Tibial artery (tissue), 4 donors: Measurements from ENCODE around the gene MT4.
A peak's percentile ranks its signal among the peaks of the same experiment; 100 is the strongest.

Source experiments
- DNase-seq, 2 donors: peaks; one replicate each; pipeline ENCODE4 v3.0.0-alpha.2; 2019
- H3K27ac ChIP-seq, 2 donors: fragments of 200-600 bp; sonication (generic) in 1 of 2; 1 replicate in 1 of 2; 2 replicates in 1 of 2; pipeline ENCODE4 v1.5.1; 2018 to 2019; ENCODE audit warnings: mild to moderate bottlenecking in 1 of 2
- H3K27me3 ChIP-seq, 2 donors: fragments of 200-600 bp; sonication (generic) in 1 of 2; one replicate each; pipeline versions ENCODE4 v1.5.1 to v1.6.0; 2016 to 2019
- H3K36me3 ChIP-seq, 3 donors: fragments of 200-600 bp; sonication (generic) in 2 of 3; one replicate each; pipeline ENCODE4 v1.5.1; 2016 to 2019; ENCODE audit warnings: mild to moderate bottlenecking in 2 of 3
- H3K4me1 ChIP-seq, 4 donors: fragments of 200-600 bp; sonication (generic) in 2 of 4; 1 replicate in 3 of 4; 2 replicates in 1 of 4; pipeline ENCODE4 v1.5.1; 2016 to 2019
- H3K4me3 ChIP-seq, 2 donors: fragments of 200-600 bp; sonication (generic) in 1 of 2; 1 replicate in 1 of 2; 2 replicates in 1 of 2; pipeline ENCODE4 v1.5.1; 2018 to 2019; ENCODE audit warnings: mild to moderate bottlenecking in 2 of 2
- H3K9me3 ChIP-seq, 3 donors: fragments of 200-600 bp; sonication (generic) in 1 of 3; one replicate each; pipeline ENCODE4 v1.5.1; 2016 to 2019
- intact Hi-C: fragments of 100-400 bp; cut with DNase I; formaldehyde crosslinking; loops from one replicate; pipeline ENCODE4 v1.15.0; 2023; ENCODE audit warnings: low total_unique reads
- TF ChIP-seq, protein P1 (sequence below), 2 experiments: fragments of 200-600 bp in 1 of 2; fragments of 450-650 bp in 1 of 2; IDR thresholded peaks; one replicate each; pipeline ENCODE4 v1.5.1; 2017 to 2019; ENCODE audit warnings: antibody characterized with exemption in 2 of 2, mild to moderate bottlenecking in 1 of 2, moderate library complexity in 1 of 2

MT4 gene

DNA sequence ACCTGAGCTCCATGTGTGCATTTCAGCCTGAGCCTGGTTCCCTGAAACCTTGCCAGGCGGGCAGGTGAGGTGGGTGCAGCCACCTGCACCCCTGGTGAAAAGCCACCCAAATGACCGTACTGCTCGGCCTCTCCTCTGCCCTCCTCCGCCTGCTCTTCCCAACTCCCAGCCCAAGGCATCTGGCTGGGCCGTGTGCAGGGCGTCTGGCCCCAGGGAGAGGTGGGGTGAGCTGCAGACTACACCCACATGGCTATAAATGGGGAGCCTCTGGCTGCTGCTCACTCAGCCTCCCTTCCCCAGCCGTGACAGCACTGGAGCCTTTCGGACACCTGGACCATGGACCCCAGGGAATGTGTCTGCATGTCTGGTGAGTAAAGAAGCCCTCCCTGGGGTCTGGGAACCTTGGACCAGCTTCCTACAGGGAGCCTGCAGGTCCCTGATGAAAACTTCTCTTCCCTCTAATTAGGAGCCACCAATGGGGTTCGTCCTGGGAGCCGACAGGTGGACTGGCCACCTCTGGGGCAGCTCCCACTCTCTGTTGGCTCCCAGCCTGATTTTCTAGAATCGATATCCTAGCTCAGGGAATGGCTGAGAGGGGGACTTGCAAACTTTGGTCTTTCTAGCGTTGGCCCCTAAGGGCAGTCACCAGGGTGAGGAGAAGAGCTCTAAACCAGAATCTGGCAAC, at the start of gene MT4:
MT4 (plus strand) TSS at position 281 of the 685 bp plus-strand sequence; CDS start at position 337, 56 bp downstream.
- DNase-seq = peak in 1 of 2 donors; percentile 13
- no peaks in the 10 kb centered on the region for H3K9me3 ChIP-seq
- intact Hi-C loops = no loop called here
- peaks cover 0 to 21% of the 10 kb centered on the region in 2 donors for H3K27me3 ChIP-seq
- H3K4me3 ChIP-seq = no peak within 1 kb of the TSS
- no peaks in the 10 kb centered on the region for H3K4me1 ChIP-seq
- H3K27ac ChIP-seq = no peak within 1 kb of the TSS
- no peaks in the 10 kb centered on the region for H3K36me3 ChIP-seq
- TF ChIP-seq, protein P1, sequence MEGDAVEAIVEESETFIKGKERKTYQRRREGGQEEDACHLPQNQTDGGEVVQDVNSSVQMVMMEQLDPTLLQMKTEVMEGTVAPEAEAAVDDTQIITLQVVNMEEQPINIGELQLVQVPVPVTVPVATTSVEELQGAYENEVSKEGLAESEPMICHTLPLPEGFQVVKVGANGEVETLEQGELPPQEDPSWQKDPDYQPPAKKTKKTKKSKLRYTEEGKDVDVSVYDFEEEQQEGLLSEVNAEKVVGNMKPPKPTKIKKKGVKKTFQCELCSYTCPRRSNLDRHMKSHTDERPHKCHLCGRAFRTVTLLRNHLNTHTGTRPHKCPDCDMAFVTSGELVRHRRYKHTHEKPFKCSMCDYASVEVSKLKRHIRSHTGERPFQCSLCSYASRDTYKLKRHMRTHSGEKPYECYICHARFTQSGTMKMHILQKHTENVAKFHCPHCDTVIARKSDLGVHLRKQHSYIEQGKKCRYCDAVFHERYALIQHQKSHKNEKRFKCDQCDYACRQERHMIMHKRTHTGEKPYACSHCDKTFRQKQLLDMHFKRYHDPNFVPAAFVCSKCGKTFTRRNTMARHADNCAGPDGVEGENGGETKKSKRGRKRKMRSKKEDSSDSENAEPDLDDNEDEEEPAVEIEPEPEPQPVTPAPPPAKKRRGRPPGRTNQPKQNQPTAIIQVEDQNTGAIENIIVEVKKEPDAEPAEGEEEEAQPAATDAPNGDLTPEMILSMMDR (IDR thresholded peaks at IDR 0.05) = no peak

DNA sequence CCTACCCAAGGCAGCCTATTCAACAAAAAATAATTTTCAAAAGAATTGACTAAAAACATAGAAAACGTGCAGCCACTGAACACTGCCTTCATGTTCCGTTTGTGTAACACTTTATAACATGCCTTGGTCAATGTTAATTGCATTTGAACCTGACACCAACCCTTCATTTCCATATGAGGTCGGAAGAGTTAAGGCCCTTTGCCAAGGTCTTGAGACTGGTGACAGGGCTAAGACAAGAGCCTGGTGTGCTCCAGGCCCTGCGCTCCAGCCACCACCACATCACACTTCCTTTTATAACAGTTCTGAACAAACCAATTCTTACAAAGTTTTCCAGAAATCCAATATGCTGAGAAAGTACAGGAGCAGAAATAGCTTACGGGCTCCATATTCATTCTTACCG, 49.2 kb upstream of the MT4 start:
- intact Hi-C loops = loop anchor here (5.0 kb wide), 2 partner anchors 87 to 187 kb away; no protein-coding TSS in a partner anchor
- no peaks in the 10 kb centered on the region for H3K9me3 ChIP-seq
- peaks cover 0 to 45% (median 34%) of the 10 kb centered on the region in 4 donors for H3K4me1 ChIP-seq
- no peak overlapping the region for H3K4me3 ChIP-seq
- TF ChIP-seq, protein P1 (IDR thresholded peaks at IDR 0.05) = no peak
- H3K36me3 ChIP-seq = peaks cover 0 to 13% (median 12%) of the 10 kb centered on the region in 3 donors
- peak overlapping the region in 1 of 2 donors; percentile 13 for H3K27ac ChIP-seq
- DNase-seq = no peak
- no peaks in the 10 kb centered on the region for H3K27me3 ChIP-seq

DNA sequence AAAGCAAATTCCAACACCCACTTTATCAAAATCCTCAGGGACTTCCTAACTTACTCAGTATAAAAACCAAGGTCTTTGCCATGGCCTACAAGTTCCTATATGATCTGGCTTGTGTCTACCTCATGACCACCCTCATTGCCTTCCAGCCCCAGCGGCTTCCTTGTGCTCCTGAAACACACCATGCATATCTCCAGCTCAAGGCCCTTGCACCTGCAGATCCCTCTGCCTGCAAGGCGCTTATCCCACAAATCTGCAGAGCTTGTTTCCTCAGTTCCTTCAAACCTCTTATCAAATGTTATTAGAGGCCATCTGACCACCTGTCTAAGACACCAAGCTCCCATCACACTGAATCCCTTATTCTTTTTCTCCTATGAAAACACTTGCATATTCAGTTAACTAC, 47.7 kb upstream of the MT4 start:
- DNase-seq = no peak
- no peak overlapping the region for H3K4me3 ChIP-seq
- H3K27me3 ChIP-seq = no peaks in the 10 kb centered on the region
- intact Hi-C loops = loop anchor here (5.0 kb wide), 2 partner anchors 85 to 185 kb away; no protein-coding TSS in a partner anchor
- TF ChIP-seq, protein P1 (IDR thresholded peaks at IDR 0.05) = no peak
- H3K4me1 ChIP-seq = peaks cover 0 to 44% (median 34%) of the 10 kb centered on the region in 4 donors
- H3K27ac ChIP-seq = peak overlapping the region in 1 of 2 donors; percentile 93
- peaks cover 0 to 7% (median 6%) of the 10 kb centered on the region in 3 donors for H3K36me3 ChIP-seq
- no peaks in the 10 kb centered on the region for H3K9me3 ChIP-seq

DNA sequence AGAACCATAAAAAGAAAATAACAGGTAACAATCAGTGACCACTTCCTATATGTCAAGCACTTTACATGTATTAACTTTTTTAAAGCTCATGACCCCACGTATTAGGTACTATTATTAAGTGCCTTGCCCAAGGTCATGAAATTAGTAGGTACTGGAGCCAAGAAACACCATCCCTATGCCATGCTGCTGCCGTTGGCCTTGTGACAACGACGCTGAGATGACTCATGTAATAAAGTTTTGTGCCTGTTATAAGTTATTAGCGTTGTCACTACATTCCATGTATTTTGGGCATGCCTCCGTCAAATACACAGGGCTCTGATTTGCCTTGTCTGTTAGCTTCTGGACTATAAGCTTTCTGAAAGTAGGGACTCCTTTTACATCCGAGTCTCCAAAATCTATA, 46.4 kb upstream of the MT4 start:
- TF ChIP-seq, protein P1 (IDR thresholded peaks at IDR 0.05) = no peak
- Histone ChIP-seq H3K27ac (peak overlapping the region; percentile 93 to 94), H3K4me1 (peaks cover 0 to 44% (median 34%) of the 10 kb centered on the region in 4 donors), H3K4me3 (peak overlapping the region; percentile 96), H3K36me3 (no peaks in the 10 kb centered on the region), H3K9me3 (no peaks in the 10 kb centered on the region), H3K27me3 (no peaks in the 10 kb centered on the region)
- intact Hi-C loops = loop anchor here (5.0 kb wide), 2 partner anchors 84 to 184 kb away; no protein-coding TSS in a partner anchor
- no peak for DNase-seq

DNA sequence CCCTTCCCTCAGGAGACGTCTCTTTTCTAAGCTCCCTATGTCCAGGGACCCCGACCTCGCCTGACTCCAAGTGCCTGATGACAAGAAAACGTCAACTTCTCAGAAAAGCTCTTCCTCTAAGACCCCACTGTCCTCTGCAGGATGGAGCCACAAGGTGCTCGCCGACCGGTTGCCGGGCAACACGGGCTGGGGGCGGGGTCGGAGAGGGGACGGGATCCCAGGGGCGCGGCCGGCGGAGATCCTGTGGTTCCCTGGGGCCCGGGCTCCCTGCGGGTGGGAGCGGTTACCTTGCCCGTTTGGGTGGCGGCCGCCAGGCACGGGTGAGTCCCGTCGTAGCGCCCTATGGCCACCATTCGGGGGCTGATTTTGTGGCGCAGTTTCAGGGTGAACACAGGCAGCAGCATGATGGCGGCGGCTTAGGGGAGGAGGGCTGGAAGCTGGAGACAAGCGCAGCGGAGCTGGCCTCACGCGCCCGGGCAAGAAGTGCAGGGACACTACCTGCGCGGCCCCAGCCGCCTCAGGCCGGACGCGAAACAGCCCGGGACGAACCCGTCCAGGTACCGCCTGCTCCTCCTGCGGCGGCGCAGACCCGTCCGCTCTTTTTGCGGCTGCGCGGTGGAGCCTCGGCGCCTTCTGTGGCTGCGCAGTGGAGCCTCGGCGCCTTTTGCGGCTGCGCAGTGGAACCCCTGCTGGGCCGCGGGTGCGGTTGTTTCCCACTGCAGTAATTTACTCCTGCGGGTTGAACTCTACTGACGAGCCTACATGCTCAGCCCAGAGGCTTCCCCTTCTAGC, 45.2 kb upstream of the MT4 start, which contains the start of gene BBS2:
BBS2 (minus strand) TSS at position 566 of the 792 bp plus-strand sequence; CDS start at position 404, 162 bp downstream.
- H3K27ac ChIP-seq = peak within 1 kb of the TSS; percentile 93 to 94
- intact Hi-C loops = loop anchor here (5.0 kb wide), 2 partner anchors 83 to 183 kb away; no protein-coding TSS in a partner anchor
- no peaks in the 10 kb centered on the region for H3K27me3 ChIP-seq
- H3K4me3 ChIP-seq = peak within 1 kb of the TSS; percentile 96
- DNase-seq = peak; percentile 86 to 92
- H3K36me3 ChIP-seq = no peaks in the 10 kb centered on the region
- H3K4me1 ChIP-seq = peaks cover 0 to 41% (median 32%) of the 10 kb centered on the region in 4 donors
- TF ChIP-seq, protein P1 (IDR thresholded peaks at IDR 0.05) = peak in 1 of 2 experiments; percentile 26
- H3K9me3 ChIP-seq = no peaks in the 10 kb centered on the region
